Fibroblast of peridontal ligament (primary cell): ENCODE data around the gene TRPC4.

Source experiments
- DNase-seq: peaks from one replicate; pipeline ENCODE4 v3.0.0-alpha.2; 2010; ENCODE audit errors: extremely low read depth

TRPC4 gene

GRCh38 chr13:37869756-37870488 is at the start of gene TRPC4:
Gene TRPC4, minus strand, starts transcription at chr13:37869772. Its CDS starts 86,439 bp downstream, at chr13:37783333.
- DNase-seq, result peak; percentile 79

DNA sequence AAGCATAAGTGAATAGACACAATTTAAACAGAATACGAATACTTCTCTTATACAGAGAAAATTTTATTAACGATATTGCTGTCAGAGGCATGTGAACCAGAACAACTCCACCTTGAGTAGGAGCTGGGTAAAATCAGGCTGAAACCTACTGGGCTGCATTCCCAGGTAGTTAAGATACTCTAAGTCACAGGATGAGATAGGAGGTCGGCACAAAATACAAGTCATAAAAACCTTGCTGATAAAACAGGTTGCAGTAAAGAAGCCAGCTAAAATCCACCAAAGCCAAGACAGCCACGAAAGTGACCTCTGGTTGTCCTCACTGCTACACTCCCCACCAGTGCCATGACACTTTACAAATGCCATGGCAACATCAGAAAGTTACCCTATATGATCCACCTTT is 49.2 kb upstream of the TRPC4 start:
- DNase-seq, result no peak

- peak; percentile 8 for DNase-seq
Observed at GRCh38 chr13:37918116-37918714, 48.6 kb upstream of the TRPC4 start.

DNA sequence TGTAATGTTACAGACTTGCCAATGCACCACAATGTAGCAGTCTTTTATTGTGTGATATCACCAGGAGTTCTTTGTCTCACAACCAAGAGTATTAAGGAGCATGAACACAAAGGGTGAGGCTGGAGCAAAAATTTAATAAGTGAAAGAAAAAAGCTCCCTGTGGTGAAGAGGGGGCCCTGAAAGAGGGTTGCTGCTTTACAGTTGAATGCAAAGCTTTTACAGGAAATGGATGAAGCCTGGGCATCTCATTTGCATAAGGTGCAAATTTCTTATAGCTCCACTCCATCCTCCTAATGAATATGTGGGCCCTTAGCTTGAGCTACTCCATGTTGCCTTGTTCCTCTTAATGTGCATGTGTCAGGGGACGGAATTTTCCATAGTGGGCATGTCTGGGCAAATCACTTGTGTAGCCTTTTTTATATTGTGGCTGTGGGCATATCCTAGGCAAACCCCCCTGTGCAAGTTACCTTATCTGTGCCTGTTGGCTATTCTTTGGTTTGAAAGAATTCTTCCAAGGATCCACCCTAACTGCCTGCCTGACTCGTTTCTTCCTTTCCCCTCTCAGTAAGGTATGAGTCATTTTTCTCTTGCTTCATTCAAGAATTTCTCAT is 45.3 kb upstream of the TRPC4 start:
- peak; percentile 13 for DNase-seq

- no peak for DNase-seq
Observed at GRCh38 chr13:37910790-37911189, 41.2 kb upstream of the TRPC4 start.

DNA sequence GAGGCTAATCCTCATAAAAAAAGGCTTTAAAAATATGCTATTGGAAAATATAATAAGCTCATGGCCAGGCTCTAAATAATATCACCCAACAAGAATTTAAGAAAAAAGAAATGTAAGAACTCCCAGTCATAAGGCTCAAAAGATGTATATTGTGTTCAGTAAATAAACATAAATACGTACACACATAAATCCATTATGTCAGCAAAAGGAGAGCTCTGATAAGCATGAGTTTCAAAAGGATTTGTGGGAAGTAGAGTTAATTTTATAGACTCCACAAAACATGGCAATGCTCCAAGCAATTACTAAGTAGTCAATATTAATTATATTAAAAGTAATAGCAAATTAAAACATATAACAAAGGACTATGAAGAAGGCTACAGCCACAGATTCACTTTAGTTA is 37.3 kb upstream of the TRPC4 start:
- DNase-seq, result no peak

DNA sequence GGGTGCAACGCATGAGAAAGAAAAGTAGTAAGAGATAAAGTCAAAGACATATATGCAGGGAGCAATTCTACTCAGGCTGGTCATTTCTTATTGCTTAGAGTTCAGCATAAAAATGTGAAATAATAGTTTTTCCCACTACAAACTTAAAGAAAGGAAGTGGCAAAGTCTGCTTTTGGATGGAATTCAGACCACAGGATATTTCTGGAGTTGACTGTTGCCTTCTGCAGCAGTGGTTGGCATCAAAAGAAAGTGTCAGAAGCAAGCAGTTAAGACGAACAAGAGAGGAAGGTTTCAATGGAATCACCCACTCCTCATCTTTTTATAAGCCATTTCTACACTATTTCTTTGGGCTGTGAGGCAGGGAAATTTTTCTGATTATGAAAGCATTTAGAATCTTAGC is 36.2 kb upstream of the TRPC4 start:
- DNase-seq, result peak; percentile 67

- DNase-seq, result no peak
Observed at GRCh38 chr13:37899753-37900152, 30.2 kb upstream of the TRPC4 start.

DNA sequence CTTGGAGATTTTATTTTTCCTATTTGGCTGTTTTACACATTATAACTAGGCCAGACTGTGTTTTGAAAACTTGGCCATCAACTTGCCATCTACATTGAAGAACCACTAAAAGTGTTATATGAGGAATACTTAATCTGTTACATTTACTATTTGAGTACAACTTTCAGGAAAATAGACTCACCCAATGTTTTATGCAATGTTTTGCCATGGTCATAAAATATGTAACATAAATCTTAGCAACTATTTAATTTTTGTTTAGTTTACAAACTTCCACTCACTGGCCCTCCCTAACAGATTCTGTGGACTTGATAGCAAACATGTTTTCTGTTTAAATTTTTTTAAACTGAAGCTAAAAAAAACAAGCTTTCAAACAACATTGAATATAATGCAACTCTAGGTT is 23.7 kb upstream of the TRPC4 start:
- no peak for DNase-seq

DNA sequence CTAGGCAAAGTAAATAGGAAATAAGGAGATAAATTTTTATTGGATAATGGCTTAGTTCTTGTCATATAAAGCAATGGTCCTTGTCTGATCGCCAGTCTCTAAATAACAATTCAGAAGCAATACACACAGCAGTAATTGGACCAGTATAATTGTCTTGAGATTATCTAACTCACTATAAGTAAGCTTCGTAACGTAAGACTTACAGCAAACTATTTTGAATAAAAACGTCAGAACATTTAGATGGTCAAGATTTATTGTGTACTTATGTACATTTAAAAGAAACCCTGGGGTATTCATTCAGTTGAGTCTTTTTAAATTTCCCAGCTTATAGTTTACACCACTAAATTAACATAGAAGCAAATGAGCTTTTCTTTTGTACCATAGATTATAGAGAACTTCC is 20.2 kb upstream of the TRPC4 start:
- DNase-seq, result no peak

GRCh38 chr13:37889102-37889501 is 19.5 kb upstream of the TRPC4 start:
- DNase-seq, result peak; percentile 49

DNA sequence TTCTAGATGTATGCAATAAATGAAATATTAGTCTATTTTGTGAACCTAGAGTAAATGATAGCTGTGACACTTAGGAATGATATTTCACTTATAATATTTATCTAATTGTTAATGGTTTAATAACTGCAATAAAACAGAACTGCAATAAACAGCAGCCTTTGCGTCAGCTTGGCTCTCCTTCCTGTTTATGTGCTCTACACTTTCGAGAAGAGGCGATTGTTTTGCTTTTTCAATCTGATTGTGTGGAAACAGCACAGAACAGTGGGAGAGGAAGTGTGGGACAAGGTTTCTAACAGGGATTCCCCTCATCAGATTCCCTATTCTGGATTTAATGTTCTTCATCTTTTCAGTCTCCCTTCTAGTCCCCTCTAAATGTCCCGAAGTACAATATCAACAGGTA is 17.3 kb upstream of the TRPC4 start:
- DNase-seq, result no peak

GRCh38 chr13:37884674-37885073 is 15.1 kb upstream of the TRPC4 start:
- peak; percentile 66 for DNase-seq

DNA sequence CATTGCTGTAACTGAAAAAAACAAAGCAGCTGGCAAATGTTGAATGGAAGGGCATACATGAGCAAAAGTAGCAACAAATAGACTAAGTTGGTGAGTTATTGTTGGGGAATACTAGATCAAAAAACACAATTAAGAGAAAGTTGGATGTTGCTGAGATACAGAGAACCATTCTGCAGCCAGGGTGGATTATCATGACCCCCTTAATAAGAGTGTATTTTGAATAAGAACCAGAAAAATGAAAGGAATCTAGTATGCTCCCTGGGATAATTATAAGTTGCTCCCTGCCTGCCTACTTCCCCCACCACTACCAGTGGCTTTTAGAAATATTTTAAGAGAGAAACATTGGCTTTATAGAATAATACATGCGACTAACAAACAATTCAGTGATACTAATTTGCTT is 14.5 kb upstream of the TRPC4 start:
- DNase-seq, result no peak

GRCh38 chr13:37878921-37879320 is 9.3 kb upstream of the TRPC4 start:
- DNase-seq, result no peak

GRCh38 chr13:37878496-37878895 is 8.9 kb upstream of the TRPC4 start:
- DNase-seq, result peak; percentile 43

DNA sequence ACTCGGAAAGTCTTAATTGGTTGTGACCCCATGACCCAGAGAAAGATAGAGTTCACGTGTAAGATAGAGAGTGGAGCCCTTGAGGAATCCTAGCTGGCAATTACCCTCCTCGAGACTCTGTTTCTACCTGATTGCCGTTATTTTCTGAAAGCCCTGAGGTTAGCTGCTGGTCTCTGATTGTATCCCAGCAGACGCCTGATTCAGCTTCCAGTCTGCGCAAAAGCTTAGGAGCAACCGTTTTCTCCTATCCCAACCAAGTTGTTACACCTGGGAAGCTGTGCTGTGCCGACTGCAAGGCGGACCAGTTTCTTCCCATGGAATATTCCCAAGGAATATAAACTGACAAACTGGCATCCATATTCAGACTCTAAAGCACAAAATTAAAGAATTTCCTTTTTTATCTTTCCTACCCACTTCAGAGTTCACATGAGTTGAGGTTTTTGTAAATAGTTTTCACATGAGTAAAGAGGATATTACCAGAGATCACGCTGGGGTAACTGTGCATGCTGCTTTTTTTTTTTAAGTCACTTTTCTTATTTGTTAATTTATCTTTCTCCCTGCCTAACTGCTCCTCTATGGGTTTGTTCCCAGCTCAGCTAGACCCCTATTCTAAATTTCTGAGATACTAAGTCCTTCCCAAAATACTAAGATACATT is 1.5 kb upstream of the TRPC4 start:
- DNase-seq, result peak; percentile 82

DNA sequence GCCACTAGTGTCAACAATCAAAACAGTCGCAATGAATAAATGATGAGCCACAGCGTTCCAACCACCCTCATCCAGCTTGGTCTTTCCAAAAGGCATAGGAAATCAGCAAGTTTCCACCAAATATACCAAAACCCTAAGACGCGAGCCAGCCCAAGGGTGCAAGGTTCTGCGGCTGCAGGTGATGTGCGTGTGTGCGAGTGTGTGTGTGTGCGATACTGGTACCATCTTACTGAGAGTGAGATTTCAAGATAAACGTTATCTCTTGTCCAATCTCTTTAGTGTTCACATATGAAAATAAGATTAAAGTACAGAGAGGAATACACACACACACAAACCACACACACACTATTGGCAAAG is 895 bp upstream of the TRPC4 start:
- no peak for DNase-seq

- peak; percentile 53 for DNase-seq
Observed at GRCh38 chr13:37869506-37869755, 141 bp downstream of the TRPC4 start.

GRCh38 chr13:37868691-37869505 is 674 bp downstream of the TRPC4 start:
- peak; percentile 75 for DNase-seq

- DNase-seq, result no peak
Observed at GRCh38 chr13:37863708-37864107, 5.9 kb downstream of the TRPC4 start.

DNA sequence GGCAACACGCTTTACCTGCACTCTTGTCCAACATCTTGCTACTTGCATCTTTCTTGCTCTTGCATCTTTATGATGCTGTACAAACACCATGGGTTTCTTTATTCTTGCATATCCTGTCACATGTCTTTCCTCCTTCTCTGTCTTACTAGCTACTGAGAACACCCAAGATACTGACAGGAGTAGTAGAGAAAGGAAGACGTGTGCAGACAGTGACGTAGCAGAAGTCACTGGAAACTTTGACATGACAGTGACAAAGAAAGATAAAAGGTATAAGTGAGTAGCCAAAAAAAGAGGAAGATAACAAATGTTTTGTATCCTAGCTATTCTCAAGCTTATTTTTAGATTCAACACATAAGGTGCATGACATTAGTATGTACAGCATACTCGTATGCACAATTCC is 34.2 kb downstream of the TRPC4 start:
- DNase-seq, result no peak
